ENCODE measurements around the gene KCNA1.

The KCNA1 gene

GRCh38 chr12:4909734-4910501 is at the start of gene KCNA1:
KCNA1 (plus strand) TSS chr12:4909905; CDS start chr12:4911379, 1,474 bp downstream.
- H3K4me1 ChIP-seq (ENCODE audit: control insufficient read depth in 5 of 5, insufficient read depth in 5 of 5, low read length in 5 of 5) = peaks cover 1 to 25% (median 23%) of the 10 kb centered on the region in 5 donors
- H3K36me3 ChIP-seq (ENCODE audit: control insufficient read depth in 5 of 5, insufficient read depth in 5 of 5, low read length in 5 of 5) = no peaks in the 10 kb centered on the region
- peaks cover 22 to 55% (median 46%) of the 10 kb centered on the region in 5 donors for H3K27me3 ChIP-seq (ENCODE audit: control insufficient read depth in 5 of 5, insufficient read depth in 4 of 5, low read length in 5 of 5)
- H3K9ac ChIP-seq (ENCODE audit: low read length in 5 of 5) = no peak within 1 kb of the TSS
- H3K4me3 ChIP-seq (ENCODE audit: low read depth in 1 of 5, low read length in 5 of 5) = peak within 1 kb of the TSS; percentile 56 to 71 (median 65)
- H3K27ac ChIP-seq (ENCODE audit: low read depth, low read length) = no peak within 1 kb of the TSS
- H3K9me3 ChIP-seq (ENCODE audit: control insufficient read depth in 5 of 5, low read length in 5 of 5) = no peaks in the 10 kb centered on the region

DNA sequence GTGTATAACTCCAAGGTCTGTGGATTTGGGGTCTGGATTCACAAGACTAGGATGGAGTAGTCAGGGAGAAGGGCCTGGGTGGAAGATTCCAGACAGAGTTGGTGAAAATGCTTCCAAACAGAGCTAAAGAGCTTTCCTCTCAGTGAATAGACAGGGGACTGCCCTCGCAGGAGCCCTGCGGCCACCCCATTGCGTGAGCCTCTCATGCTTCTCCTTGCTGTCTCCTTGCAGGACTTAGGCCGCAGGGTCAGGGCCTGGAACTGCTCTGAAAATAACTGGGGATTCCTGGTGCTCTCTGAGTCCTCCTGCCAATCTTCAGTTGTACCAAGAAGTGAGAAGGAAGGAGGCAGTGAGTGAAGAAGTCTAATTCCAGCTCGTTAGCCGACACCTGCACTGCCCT is 49.0 kb upstream of the KCNA1 start:
- Histone ChIP-seq H3K4me1 (ENCODE audit: control insufficient read depth in 5 of 5, insufficient read depth in 5 of 5, low read length in 5 of 5) (peaks cover 2 to 13% (median 12%) of the 10 kb centered on the region in 5 donors), H3K36me3 (ENCODE audit: control insufficient read depth in 5 of 5, insufficient read depth in 5 of 5, low read length in 5 of 5) (no peaks in the 10 kb centered on the region), H3K27ac (ENCODE audit: low read depth, low read length) (no peak overlapping the region), H3K9ac (ENCODE audit: low read length in 5 of 5) (no peak overlapping the region), H3K27me3 (ENCODE audit: control insufficient read depth in 5 of 5, insufficient read depth in 4 of 5, low read length in 5 of 5) (peaks cover 0 to 29% (median 29%) of the 10 kb centered on the region in 5 donors), H3K4me3 (ENCODE audit: low read depth in 1 of 5, low read length in 5 of 5) (no peak overlapping the region), H3K9me3 (ENCODE audit: control insufficient read depth in 5 of 5, low read length in 5 of 5) (no peaks in the 10 kb centered on the region)

DNA sequence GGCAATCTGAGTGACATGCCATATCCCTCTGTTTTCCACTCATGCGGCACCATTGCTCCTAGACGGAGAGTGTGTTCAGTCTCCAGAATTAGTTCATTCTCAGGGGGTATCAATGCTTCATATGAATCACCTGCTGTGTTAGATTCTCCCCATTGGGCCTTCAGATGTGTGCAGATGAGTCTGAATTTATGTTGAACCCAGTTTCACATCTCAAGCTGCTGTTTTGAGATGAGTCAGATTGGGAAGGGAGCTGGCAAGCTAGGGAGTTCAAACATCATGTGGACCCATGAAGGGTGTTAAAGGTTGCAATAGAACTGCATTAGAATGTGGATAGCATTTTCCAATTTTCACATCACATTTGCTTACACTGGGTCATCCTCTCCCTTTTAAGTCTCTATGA is 46.9 kb upstream of the KCNA1 start:
- peaks cover 0 to 31% (median 26%) of the 10 kb centered on the region in 5 donors for H3K27me3 ChIP-seq (ENCODE audit: control insufficient read depth in 5 of 5, insufficient read depth in 4 of 5, low read length in 5 of 5)
- H3K36me3 ChIP-seq (ENCODE audit: control insufficient read depth in 5 of 5, insufficient read depth in 5 of 5, low read length in 5 of 5) = no peaks in the 10 kb centered on the region
- H3K4me3 ChIP-seq (ENCODE audit: low read depth in 1 of 5, low read length in 5 of 5) = no peak overlapping the region
- H3K4me1 ChIP-seq (ENCODE audit: control insufficient read depth in 5 of 5, insufficient read depth in 5 of 5, low read length in 5 of 5) = peaks cover 0 to 8% (median 5%) of the 10 kb centered on the region in 5 donors
- no peak overlapping the region for H3K9ac ChIP-seq (ENCODE audit: low read length in 5 of 5)
- H3K9me3 ChIP-seq (ENCODE audit: control insufficient read depth in 5 of 5, low read length in 5 of 5) = no peaks in the 10 kb centered on the region
- H3K27ac ChIP-seq (ENCODE audit: low read depth, low read length) = no peak overlapping the region

- H3K4me3 ChIP-seq (ENCODE audit: low read depth in 1 of 5, low read length in 5 of 5) = no peak overlapping the region
- H3K27ac ChIP-seq (ENCODE audit: low read depth, low read length) = no peak overlapping the region
- H3K36me3 ChIP-seq (ENCODE audit: control insufficient read depth in 5 of 5, insufficient read depth in 5 of 5, low read length in 5 of 5) = no peaks in the 10 kb centered on the region
- H3K9ac ChIP-seq (ENCODE audit: low read length in 5 of 5) = no peak overlapping the region
- H3K27me3 ChIP-seq (ENCODE audit: control insufficient read depth in 5 of 5, insufficient read depth in 4 of 5, low read length in 5 of 5) = peaks cover 0 to 27% (median 21%) of the 10 kb centered on the region in 5 donors
- no peaks in the 10 kb centered on the region for H3K9me3 ChIP-seq (ENCODE audit: control insufficient read depth in 5 of 5, low read length in 5 of 5)
- H3K4me1 ChIP-seq (ENCODE audit: control insufficient read depth in 5 of 5, insufficient read depth in 5 of 5, low read length in 5 of 5) = no peaks in the 10 kb centered on the region
These were observed 45.1 kb upstream of the KCNA1 start for GRCh38 chr12:4864575-4864974.

- H3K4me1 ChIP-seq (ENCODE audit: control insufficient read depth in 5 of 5, insufficient read depth in 5 of 5, low read length in 5 of 5) = no peaks in the 10 kb centered on the region
- H3K4me3 ChIP-seq (ENCODE audit: low read depth in 1 of 5, low read length in 5 of 5) = no peak overlapping the region
- no peak overlapping the region for H3K9ac ChIP-seq (ENCODE audit: low read length in 5 of 5)
- no peaks in the 10 kb centered on the region for H3K9me3 ChIP-seq (ENCODE audit: control insufficient read depth in 5 of 5, low read length in 5 of 5)
- no peak overlapping the region for H3K27ac ChIP-seq (ENCODE audit: low read depth, low read length)
- peaks cover 0 to 25% (median 18%) of the 10 kb centered on the region in 5 donors for H3K27me3 ChIP-seq (ENCODE audit: control insufficient read depth in 5 of 5, insufficient read depth in 4 of 5, low read length in 5 of 5)
- H3K36me3 ChIP-seq (ENCODE audit: control insufficient read depth in 5 of 5, insufficient read depth in 5 of 5, low read length in 5 of 5) = no peaks in the 10 kb centered on the region
These were observed 44.5 kb upstream of the KCNA1 start for GRCh38 chr12:4865246-4865645.

GRCh38 chr12:4866299-4866698 is 43.4 kb upstream of the KCNA1 start:
- no peaks in the 10 kb centered on the region for H3K4me1 ChIP-seq (ENCODE audit: control insufficient read depth in 5 of 5, insufficient read depth in 5 of 5, low read length in 5 of 5)
- H3K9me3 ChIP-seq (ENCODE audit: control insufficient read depth in 5 of 5, low read length in 5 of 5) = no peaks in the 10 kb centered on the region
- peaks cover 0 to 26% (median 11%) of the 10 kb centered on the region in 5 donors for H3K27me3 ChIP-seq (ENCODE audit: control insufficient read depth in 5 of 5, insufficient read depth in 4 of 5, low read length in 5 of 5)
- no peak overlapping the region for H3K9ac ChIP-seq (ENCODE audit: low read length in 5 of 5)
- H3K36me3 ChIP-seq (ENCODE audit: control insufficient read depth in 5 of 5, insufficient read depth in 5 of 5, low read length in 5 of 5) = no peaks in the 10 kb centered on the region
- H3K4me3 ChIP-seq (ENCODE audit: low read depth in 1 of 5, low read length in 5 of 5) = no peak overlapping the region
- H3K27ac ChIP-seq (ENCODE audit: low read depth, low read length) = no peak overlapping the region

DNA sequence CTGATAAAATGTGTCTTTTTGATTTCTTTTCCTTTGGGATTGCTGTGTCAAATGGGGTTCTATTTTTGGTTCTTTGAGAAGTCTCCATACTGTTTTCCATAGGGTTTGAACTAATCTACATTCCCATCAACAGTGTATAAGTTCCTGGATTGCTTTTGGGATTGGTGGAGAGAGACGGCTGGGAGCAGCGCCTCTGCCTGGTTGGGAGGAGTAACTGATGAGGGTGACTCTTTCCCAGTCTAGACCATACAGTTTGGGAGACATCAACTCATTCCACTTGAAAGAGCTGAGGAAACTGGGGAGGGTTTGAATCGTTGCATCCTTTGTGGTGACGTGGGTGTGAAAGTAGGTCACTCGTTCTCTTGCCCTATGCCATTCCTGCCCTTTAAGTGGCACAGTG is 42.3 kb upstream of the KCNA1 start:
- Histone ChIP-seq H3K9me3 (ENCODE audit: control insufficient read depth in 5 of 5, low read length in 5 of 5) (no peaks in the 10 kb centered on the region), H3K27me3 (ENCODE audit: control insufficient read depth in 5 of 5, insufficient read depth in 4 of 5, low read length in 5 of 5) (peaks cover 0 to 24% (median 11%) of the 10 kb centered on the region in 5 donors), H3K9ac (ENCODE audit: low read length in 5 of 5) (no peak overlapping the region), H3K27ac (ENCODE audit: low read depth, low read length) (no peak overlapping the region), H3K36me3 (ENCODE audit: control insufficient read depth in 5 of 5, insufficient read depth in 5 of 5, low read length in 5 of 5) (no peaks in the 10 kb centered on the region), H3K4me1 (ENCODE audit: control insufficient read depth in 5 of 5, insufficient read depth in 5 of 5, low read length in 5 of 5) (no peaks in the 10 kb centered on the region), H3K4me3 (ENCODE audit: low read depth in 1 of 5, low read length in 5 of 5) (no peak overlapping the region)

GRCh38 chr12:4870423-4870822 is 39.3 kb upstream of the KCNA1 start:
- no peaks in the 10 kb centered on the region for H3K36me3 ChIP-seq (ENCODE audit: control insufficient read depth in 5 of 5, insufficient read depth in 5 of 5, low read length in 5 of 5)
- H3K27ac ChIP-seq (ENCODE audit: low read depth, low read length) = no peak overlapping the region
- H3K27me3 ChIP-seq (ENCODE audit: control insufficient read depth in 5 of 5, insufficient read depth in 4 of 5, low read length in 5 of 5) = peaks cover 0 to 18% (median 10%) of the 10 kb centered on the region in 5 donors
- no peak overlapping the region for H3K9ac ChIP-seq (ENCODE audit: low read length in 5 of 5)
- no peaks in the 10 kb centered on the region for H3K4me1 ChIP-seq (ENCODE audit: control insufficient read depth in 5 of 5, insufficient read depth in 5 of 5, low read length in 5 of 5)
- no peaks in the 10 kb centered on the region for H3K9me3 ChIP-seq (ENCODE audit: control insufficient read depth in 5 of 5, low read length in 5 of 5)
- H3K4me3 ChIP-seq (ENCODE audit: low read depth in 1 of 5, low read length in 5 of 5) = no peak overlapping the region

DNA sequence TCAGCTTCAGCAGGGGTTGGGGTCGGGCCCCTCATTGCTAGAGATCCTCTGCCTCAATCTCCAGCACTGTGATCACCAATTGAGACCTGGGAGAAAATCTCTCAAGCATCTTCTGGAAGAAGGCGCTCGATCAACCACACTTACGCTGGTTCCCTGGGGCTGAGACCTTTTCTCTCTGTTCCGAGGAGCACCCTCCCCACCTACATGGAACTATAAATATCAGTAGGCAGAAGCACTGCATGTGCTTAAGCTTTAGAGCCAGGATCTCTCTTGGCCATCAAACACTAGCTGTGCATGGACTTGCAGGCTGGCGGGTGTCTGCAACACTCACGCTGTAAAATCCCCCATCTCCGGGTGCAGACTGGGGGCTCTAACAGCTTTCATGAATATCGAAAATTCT is 38.2 kb upstream of the KCNA1 start:
- Histone ChIP-seq H3K4me3 (ENCODE audit: low read depth in 1 of 5, low read length in 5 of 5) (no peak overlapping the region), H3K9ac (ENCODE audit: low read length in 5 of 5) (no peak overlapping the region), H3K9me3 (ENCODE audit: control insufficient read depth in 5 of 5, low read length in 5 of 5) (no peaks in the 10 kb centered on the region), H3K4me1 (ENCODE audit: control insufficient read depth in 5 of 5, insufficient read depth in 5 of 5, low read length in 5 of 5) (no peaks in the 10 kb centered on the region), H3K27ac (ENCODE audit: low read depth, low read length) (no peak overlapping the region), H3K36me3 (ENCODE audit: control insufficient read depth in 5 of 5, insufficient read depth in 5 of 5, low read length in 5 of 5) (no peaks in the 10 kb centered on the region), H3K27me3 (ENCODE audit: control insufficient read depth in 5 of 5, insufficient read depth in 4 of 5, low read length in 5 of 5) (peaks cover 0 to 12% (median 6%) of the 10 kb centered on the region in 5 donors)

DNA sequence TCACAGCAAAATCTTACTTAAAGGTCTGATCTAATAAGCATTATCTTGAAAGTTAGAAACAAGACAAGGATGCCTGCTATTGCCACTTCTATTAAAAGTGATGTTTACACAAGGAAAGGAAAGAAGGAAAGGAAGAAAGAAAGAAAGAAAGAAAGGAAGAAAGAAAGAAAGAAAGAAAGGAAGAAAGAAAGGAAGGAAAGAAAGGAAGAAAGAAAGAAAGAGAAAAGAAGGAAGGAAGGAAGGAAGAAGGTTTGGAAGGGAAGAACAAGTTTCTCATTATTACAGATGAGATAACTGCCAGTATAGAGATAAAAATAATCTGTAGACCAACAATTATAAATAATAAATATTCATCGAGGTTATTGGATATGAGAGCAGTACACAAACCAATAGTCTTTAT is 35.8 kb upstream of the KCNA1 start:
- H3K4me3 ChIP-seq (ENCODE audit: low read depth in 1 of 5, low read length in 5 of 5) = no peak overlapping the region
- H3K9ac ChIP-seq (ENCODE audit: low read length in 5 of 5) = no peak overlapping the region
- H3K9me3 ChIP-seq (ENCODE audit: control insufficient read depth in 5 of 5, low read length in 5 of 5) = no peaks in the 10 kb centered on the region
- no peaks in the 10 kb centered on the region for H3K4me1 ChIP-seq (ENCODE audit: control insufficient read depth in 5 of 5, insufficient read depth in 5 of 5, low read length in 5 of 5)
- no peaks in the 10 kb centered on the region for H3K36me3 ChIP-seq (ENCODE audit: control insufficient read depth in 5 of 5, insufficient read depth in 5 of 5, low read length in 5 of 5)
- H3K27me3 ChIP-seq (ENCODE audit: control insufficient read depth in 5 of 5, insufficient read depth in 4 of 5, low read length in 5 of 5) = peaks cover 0 to 8% (median under 1%) of the 10 kb centered on the region in 5 donors
- H3K27ac ChIP-seq (ENCODE audit: low read depth, low read length) = no peak overlapping the region

Data from subcutaneous abdominal adipose tissue (tissue), 5 donors.